Fibroblast of upper back skin (primary cell): ENCODE results near the gene MAEA.
"Not testable (repeated sequence)": the region's sequence is repeated elsewhere in the genome, so short reads cannot be mapped to it uniquely, and the experiment has no call there.

Source experiments
- DNase-seq: peaks from one replicate; pipeline ENCODE4 v3.0.0-alpha.2; 2013

Gene MAEA

GRCh38 chr4:1285151-1285789 lies 4.4 kb upstream of the MAEA start:
- DNase-seq, result no peak

DNA sequence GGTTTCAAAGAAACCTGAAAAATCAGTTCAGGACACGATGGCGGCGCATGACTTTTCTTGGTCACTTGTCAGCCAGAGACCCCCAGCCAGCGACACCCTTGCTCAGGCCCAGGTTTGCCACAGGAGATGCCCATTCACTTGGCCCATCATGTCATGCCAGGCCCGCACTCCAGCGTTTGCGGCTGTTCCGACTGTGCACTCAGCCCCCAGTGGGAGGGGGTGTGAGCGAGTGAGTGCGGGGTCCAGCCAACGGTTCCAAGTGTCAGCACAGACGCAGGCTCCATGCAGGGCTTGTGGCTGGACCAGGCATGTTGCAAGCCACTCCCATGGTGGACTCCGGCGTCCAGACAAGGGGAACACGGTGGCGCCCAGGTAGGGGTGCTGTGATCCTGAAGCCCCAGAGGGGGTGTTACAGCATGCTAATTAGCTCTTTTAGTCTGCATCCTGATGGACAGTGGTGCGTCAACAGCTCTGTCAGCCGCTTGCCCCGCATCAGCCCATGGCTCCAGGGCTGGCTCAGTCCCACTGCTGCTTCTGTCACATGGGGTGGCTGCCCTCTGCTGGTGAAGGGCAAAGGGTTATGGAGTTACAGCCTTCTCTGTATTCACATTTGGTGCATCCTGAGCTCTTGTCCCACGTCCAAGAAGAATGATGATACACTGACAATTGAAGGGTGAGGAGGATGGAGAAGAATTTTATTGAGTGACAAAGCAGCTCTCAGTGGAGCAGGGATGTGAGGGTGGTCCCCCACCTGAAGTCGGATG lies 3.7 kb upstream of the MAEA start:
- peak; percentile 10 for DNase-seq

- DNase-seq, result no peak
These were observed 905 bp upstream of the MAEA start for GRCh38 chr4:1288786-1289185.

DNA sequence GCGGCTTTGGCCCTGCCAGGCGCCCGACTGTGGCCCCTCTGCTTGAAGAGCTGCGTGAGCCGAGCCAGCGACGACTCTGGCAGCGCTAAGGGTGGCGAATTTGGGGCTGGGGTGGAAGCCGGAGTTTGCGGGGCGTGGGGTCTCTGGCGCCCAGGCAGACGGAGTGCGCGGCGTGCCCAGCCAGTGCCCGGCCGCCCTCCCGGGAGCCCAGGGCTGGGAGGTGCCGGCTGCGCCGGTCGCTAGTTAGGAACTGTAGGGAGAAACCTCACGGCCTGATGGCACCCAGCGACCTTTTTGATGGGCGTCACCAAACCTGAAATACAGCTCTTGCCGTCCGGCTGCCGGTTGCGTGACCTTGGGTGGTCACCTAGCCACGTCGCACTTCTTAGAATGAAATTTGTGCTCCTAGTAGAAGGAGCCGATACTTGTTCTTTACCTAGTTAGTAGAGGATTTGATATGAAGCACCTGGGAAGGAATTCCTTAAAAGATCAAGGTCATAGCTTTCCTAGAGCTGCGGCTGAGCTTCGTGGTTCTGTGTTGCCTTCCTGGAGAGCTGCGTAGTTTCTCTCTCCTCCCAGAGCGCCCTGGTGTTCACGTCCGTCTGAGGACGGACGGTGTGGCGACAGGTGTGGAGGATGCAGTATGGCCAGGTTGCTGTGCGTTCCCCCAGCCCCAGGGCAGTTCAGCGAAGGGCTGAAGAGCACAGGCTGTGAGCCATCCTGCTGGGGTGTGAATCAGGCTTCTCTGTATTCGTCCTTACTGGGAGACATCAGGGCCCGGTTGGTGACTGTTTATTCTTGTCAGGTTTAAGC lies 680 bp downstream of the MAEA start:
- DNase-seq, result no peak

DNA sequence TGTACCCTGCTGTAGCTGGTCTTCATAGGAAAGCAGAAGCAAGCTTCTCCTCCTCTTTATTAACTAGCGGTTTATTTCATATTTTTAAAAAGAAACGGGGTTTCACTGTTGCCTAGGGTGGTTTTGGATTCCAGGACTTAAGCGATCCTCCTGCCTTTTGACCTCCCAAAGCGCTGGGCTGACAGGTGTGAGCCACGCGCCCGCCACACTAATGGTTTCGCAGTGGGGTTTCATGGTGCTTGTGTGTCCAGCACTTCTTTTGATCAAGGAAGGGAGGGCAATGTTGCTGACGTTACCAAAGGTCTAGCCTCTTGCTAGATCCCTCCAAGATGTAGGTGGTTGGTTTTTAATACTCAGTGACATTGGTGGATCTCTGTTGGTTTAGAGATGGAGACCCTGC lies 1.4 kb downstream of the MAEA start:
- DNase-seq, result no peak

- DNase-seq, result no peak
These were observed 2.5 kb downstream of the MAEA start for GRCh38 chr4:1291996-1292702.

DNA sequence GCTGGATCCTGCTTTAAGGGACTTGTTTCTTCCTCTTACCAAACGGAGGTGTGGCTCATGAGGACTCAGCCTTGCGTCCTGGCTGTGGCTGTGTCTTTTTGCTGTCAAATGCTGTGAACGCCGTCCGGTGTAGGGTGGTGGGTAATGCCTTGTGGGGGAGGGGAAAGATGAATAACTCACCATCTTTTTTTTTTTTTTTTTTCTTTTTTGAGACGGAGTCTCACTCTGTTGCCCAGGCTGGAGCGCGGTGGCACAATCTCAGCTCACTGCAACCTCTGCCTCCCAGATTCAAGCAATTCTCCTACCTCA lies 3.0 kb downstream of the MAEA start:
- DNase-seq, result not testable (repeated sequence)

DNA sequence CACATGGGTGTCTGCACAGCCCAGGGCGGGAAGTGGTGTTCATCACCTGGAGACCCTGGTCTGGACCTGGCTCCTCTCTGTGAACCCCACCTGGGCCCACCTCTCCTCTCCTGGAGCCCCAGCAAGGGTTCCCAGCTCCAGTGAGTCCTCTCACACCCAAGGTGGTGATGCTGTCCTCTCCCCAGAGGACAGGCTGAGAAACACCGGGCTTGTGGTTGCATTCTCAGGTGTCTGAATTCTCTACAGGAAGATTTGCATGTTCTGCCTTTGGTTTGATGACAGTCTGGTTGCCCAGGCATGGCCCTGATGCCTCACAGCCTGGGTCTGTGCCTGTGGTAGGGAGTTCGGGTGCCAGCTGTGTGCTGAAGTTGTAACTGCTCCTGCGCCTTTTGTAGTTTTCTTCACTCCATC lies 3.8 kb downstream of the MAEA start:
- DNase-seq, result no peak

DNA sequence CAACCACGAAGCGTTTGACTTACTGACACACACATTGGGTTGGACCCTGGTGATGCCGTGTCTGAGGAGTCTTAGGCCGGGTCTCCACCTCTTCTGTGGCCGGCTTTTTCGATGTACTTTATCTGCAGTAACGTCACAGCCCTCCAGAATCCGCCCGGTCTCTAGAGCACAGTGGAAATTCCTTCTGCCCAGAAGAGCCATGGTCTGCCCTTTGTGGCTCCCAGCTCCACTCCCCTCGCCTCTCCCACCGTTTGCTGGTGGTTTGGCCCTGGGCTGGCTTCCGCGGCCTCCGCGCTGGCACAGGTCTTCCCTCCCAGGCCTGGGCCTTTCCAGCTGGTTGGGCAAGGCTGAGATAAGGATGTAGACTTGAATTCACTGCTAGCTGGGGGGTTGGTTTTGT lies 4.3 kb downstream of the MAEA start:
- no peak for DNase-seq

GRCh38 chr4:1294424-1294823 lies 4.7 kb downstream of the MAEA start:
- DNase-seq, result no peak

DNA sequence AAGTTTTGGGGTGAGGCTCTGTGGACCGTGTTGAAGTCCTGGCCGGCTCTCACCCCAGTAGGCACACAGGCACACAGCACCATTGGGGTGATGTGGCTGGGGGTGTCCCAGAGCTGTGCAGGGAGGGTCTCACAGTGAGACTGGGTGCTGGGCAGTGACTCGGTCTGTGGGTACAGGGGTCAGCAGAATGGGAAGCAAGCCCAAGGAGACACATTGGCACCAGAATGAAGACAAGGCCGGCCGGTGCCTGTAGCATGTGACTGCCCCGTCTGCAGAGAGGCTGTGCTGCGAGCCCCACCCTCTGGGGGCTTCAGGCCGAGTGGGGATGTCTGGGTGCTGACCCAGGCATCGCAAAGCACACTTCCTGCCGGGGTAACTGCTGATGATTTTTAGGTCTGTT lies 5.2 kb downstream of the MAEA start:
- DNase-seq, result no peak

DNA sequence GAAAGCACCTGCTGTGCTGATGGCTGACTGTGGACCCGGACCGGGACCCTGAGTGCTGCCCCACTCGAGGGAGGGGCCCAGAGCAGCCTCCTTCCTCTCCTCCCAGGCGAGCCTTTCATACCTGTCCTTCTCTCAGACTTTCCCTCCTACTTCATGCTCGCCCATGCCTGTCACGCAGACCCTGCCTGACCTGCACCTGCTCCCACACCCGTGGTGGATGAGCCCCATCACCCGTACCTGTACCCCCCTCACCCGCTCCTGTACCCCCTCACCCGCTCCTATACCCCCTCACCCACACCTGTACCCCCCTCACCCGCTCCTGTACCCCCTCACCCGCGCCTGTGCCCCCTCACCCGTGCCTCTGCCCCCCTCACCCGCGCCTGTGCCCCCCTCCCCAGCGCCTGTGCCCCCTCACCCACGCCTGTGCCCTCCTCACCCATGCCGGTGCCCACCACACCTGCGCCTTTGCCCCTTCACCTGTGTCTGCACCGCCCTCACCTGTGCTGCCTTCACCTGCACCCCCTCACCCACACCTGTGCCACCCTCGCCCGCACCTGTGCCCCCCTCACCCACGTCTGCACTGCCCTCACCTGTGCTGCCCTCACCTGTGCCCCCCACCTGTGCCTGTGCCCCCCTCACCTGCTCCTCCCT lies 5.8 kb downstream of the MAEA start:
- DNase-seq, result no peak

- no peak for DNase-seq
These were observed 6.8 kb downstream of the MAEA start for GRCh38 chr4:1296324-1297022.

DNA sequence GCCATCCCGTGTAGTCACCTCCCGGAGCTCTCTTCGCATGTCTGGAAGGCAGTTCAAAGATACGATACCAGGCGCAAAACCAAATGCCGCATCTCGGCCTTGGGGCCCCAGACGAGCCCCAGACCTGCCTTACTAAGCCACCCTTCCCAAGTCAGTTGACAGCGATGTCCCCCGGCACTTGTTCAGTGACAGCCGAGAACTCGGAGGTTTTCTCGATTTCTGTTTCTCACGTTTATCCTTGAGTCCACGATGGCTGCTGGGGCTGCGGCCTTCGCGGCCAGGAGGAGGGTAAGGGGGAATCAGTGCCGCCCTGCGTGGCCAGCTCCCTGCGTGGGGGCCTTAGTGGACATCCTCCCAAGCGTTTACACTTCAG lies 7.3 kb downstream of the MAEA start:
- no peak for DNase-seq

DNA sequence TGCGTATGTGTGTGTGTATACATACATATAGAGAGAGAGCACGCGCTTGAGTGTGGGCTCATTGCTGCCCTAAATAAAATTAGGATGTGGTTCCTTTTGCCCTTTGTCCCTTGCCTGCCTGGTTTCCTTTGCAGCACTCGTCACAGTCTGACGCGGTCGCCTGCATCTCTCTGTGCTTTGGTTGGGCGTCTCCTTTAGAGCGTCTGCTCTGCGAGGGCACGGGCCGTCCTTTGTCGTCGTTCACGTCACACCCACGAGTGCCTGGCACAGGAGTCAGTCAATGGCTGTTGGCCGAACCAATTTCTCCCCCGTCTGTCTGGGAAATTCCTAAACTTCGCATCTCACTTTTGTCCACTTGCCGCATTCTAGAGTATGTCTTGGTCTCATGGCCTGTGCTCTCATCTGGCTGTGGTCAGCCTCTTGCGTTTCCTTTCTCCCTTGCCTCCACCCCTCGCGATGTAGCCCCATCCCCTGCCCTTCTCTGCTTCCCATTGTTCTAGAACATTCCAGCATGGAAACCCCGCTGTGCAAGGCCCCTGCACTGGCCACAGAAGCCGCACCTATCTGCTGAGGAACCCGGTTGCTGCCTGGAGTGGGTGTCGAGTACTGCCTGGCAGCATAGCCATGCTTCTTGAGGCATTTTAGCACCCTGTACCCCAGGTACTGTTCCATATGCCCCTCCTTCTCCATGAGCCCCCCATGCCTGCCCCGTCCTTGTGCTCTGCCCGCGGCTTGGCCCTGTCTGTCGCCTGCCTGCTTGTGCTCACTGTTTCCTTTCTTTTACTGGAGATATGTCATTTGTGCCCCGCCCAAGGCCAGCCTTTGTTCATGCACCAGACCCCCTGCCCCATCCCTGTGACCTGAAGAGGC lies 8.0 kb downstream of the MAEA start:
- DNase-seq, result no peak

GRCh38 chr4:1298461-1298860 lies 8.8 kb downstream of the MAEA start:
- DNase-seq, result no peak

DNA sequence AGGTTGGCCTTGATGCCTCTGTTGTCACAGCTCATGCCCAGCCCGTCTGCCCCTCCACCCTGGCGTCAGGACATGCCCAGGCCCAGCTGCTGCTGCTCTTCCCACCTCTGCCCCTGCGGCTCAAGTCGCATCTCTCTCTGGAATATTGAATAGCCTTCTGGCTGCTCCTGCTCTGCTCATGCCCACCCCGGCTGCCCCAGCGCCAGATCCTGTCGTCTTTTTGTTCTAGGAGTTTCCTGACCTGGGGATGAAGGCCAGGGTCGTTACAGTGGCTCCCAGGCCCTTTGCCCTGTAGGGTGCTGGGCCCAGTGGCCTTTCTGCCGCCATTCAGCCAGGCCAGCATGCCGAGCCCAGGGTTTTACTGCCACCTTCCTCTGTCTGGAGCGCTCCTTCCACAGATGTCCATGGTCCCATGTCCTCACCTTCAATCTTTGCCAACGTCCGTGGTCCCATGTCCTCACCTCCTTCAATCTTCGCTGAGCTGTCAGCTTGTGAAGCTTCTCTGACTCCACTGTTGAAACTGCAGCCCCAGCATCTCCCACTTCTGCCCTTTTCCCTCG lies 9.7 kb downstream of the MAEA start:
- DNase-seq, result no peak

GRCh38 chr4:1300466-1301455 lies 11.1 kb downstream of the MAEA start:
- peak; percentile 18 for DNase-seq

GRCh38 chr4:1302159-1302558 lies 12.5 kb downstream of the MAEA start:
- no peak for DNase-seq

DNA sequence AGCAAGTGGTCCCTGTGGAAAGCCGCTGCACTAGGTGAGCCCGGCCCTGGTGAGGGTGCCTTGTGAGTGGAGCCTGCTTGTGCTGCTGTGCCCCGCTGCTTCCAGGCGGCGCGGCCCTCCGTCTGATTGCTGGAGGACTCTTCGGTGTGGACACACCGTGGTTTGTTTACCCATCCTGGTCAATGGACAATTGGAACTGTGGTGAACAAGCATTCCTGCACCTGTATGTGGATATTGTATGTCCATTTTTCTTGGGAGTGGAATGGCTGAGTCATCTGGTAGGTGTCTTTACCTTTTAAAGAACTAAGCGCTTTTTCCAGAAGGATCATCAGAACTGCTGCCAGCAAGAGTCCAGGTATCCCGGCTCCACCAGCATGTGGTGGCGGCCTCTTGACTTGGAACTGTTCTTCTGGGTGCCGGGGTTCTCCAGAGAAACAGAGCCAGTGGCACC lies 15.6 kb downstream of the MAEA start:
- DNase-seq, result no peak
